IMR-90 (cell line): ENCODE data around the gene SMARCA2. TPM values are rescaled to one million over a fixed set of nuclear protein-coding genes. Genes with fewer than 3 reads are reported as not detected.

Experiments used
- ATAC-seq: fragments of 200-7000 bp; cut with Tn5 transposase; 2 replicates; pipeline ENCODE4 v1.9.1; 2020; ENCODE audit warnings: low read depth, mild to moderate bottlenecking, moderate library complexity
- BruUV-seq: library from RNA; stranded (reverse); fragments of 400-500 nt; replicated peaks from 2 replicates; lab custom pipeline; 2021; lab: Mats Ljungman, UMichigan
- CTCF ChIA-PET: fragments of 300-600 bp; formaldehyde crosslinking; extraction: SDS; loops from one replicate; lab custom pipeline; 2021; ENCODE audit warnings: antibody characterized with exemption; lab: Yijun Ruan, JAX
- POLR2A ChIA-PET: fragments of 300-600 bp; sonication (Branson Sonifier 250); formaldehyde crosslinking; loops from one replicate; lab custom pipeline; 2022; ENCODE audit warnings: antibody characterized with exemption; ENCODE audit not compliant: unreplicated experiment; lab: Charles Lee
- DNase-seq: peaks from one replicate; pipeline ENCODE4 v3.0.0; 2013
- H2AFZ ChIP-seq: replicated peaks from 2 replicates; pipeline ENCODE3; 2013; ENCODE audit warnings: low read length, mild to moderate bottlenecking; ENCODE audit not compliant: poor library complexity
- H2AK5ac ChIP-seq: 2 replicates; pipeline ENCODE4 v1.6.1; 2013; ENCODE audit warnings: low read depth, low read length, inconsistent platforms
- H2AK9ac ChIP-seq: replicated peaks from 2 replicates; pipeline ENCODE3; 2013; ENCODE audit warnings: mild to moderate bottlenecking, low read depth, low read length, moderate library complexity; ENCODE audit not compliant: poor library complexity
- H2BK120ac ChIP-seq: 2 replicates; pipeline ENCODE4 v1.6.1; 2013; ENCODE audit warnings: low read depth, low read length, inconsistent platforms
- H2BK15ac ChIP-seq: 3 replicates; pipeline ENCODE4 v1.6.1; 2013; ENCODE audit warnings: low read depth, low read length, inconsistent platforms
- H2BK20ac ChIP-seq: 2 replicates; pipeline ENCODE4 v1.6.1; 2013; ENCODE audit warnings: low read depth, mild to moderate bottlenecking, inconsistent platforms, low read length, moderate library complexity
- H2BK5ac ChIP-seq: 2 replicates; pipeline ENCODE4 v1.6.1; 2013; ENCODE audit warnings: mild to moderate bottlenecking, low read depth, low read length, inconsistent platforms; ENCODE audit not compliant: poor library complexity, severe bottlenecking
- H3K14ac ChIP-seq: replicated peaks from 2 replicates; pipeline ENCODE4 v1.6.1; 2013; ENCODE audit warnings: low read depth, low read length, inconsistent platforms
- H3K18ac ChIP-seq: 2 replicates; pipeline ENCODE4 v1.6.1; 2013; ENCODE audit warnings: low read depth, low read length, control low read depth
- H3K23ac ChIP-seq: 2 replicates; pipeline ENCODE4 v1.6.1; 2013; ENCODE audit warnings: low read depth, low read length, inconsistent platforms
- H3K27ac ChIP-seq: 2 replicates; pipeline ENCODE4 v1.5.1; 2013; ENCODE audit warnings: mild to moderate bottlenecking, control low read depth, low read length; ENCODE audit not compliant: insufficient read depth
- H3K27me3 ChIP-seq: 2 replicates; pipeline ENCODE4 v1.6.1; 2013; ENCODE audit warnings: low read length; ENCODE audit not compliant: control insufficient read depth, insufficient read depth
- H3K36me3 ChIP-seq: 2 replicates; pipeline ENCODE4 v1.6.1; 2013; ENCODE audit warnings: low read length, mixed read lengths; ENCODE audit not compliant: control insufficient read depth, insufficient read depth
- H3K4ac ChIP-seq: 2 replicates; pipeline ENCODE4 v1.6.1; 2013; ENCODE audit warnings: low read depth, low read length, inconsistent platforms
- H3K4me1 ChIP-seq: 2 replicates; pipeline ENCODE4 v1.6.1; 2013; ENCODE audit warnings: low read length, mixed read lengths; ENCODE audit not compliant: control insufficient read depth, insufficient read depth
- H3K4me2 ChIP-seq: 2 replicates; pipeline ENCODE4 v1.6.1; 2013; ENCODE audit warnings: low read depth, mild to moderate bottlenecking, control low read depth, low read length, moderate library complexity
- H3K4me3 ChIP-seq: 2 replicates; pipeline ENCODE4 v1.5.1; 2013; ENCODE audit warnings: low read depth, mild to moderate bottlenecking, control low read depth, low read length, moderate library complexity; ENCODE audit not compliant: insufficient read depth
- H3K56ac ChIP-seq: 2 replicates; pipeline ENCODE4 v1.6.1; 2013; ENCODE audit warnings: low read length, inconsistent platforms; ENCODE audit not compliant: insufficient read depth; ENCODE audit errors: extremely low read depth
- H3K79me1 ChIP-seq, 2 experiments: 2 replicates each; pipeline ENCODE4 v1.6.1; 2013; ENCODE audit warnings: low read length in 2 of 2, inconsistent platforms in 1 of 2, low read depth in 1 of 2
- H3K9ac ChIP-seq: 2 replicates; pipeline ENCODE4 v1.6.1; 2013; ENCODE audit warnings: low read depth, low read length, control low read depth
- H3K9me1 ChIP-seq: 2 replicates; pipeline ENCODE4 v1.6.1; 2013; ENCODE audit warnings: low read length, inconsistent platforms; ENCODE audit not compliant: insufficient read depth
- H3K9me3 ChIP-seq: 2 replicates; pipeline ENCODE4 v1.6.1; 2013; ENCODE audit warnings: low read length; ENCODE audit not compliant: control insufficient read depth, insufficient read depth
- H4K20me1 ChIP-seq: 2 replicates; pipeline ENCODE4 v1.6.1; 2013; ENCODE audit warnings: low read length, inconsistent platforms; ENCODE audit not compliant: insufficient read depth
- H4K5ac ChIP-seq: 2 replicates; pipeline ENCODE4 v1.6.1; 2013; ENCODE audit warnings: mild to moderate bottlenecking, low read depth, low read length, control low read depth
- H4K8ac ChIP-seq, 2 experiments: 2 replicates each; pipeline ENCODE4 v1.6.1; 2013; ENCODE audit warnings: low read depth in 2 of 2, low read length in 2 of 2, control low read depth in 1 of 2, inconsistent platforms in 1 of 2
- H4K91ac ChIP-seq: 2 replicates; pipeline ENCODE4 v1.6.1; 2013; ENCODE audit warnings: low read depth, low read length, inconsistent platforms; ENCODE audit not compliant: insufficient read depth
- ELK1 ChIP-seq: fragments of 150-350 bp; IDR thresholded peaks from 2 replicates; pipeline ENCODE4 v1.6.1; 2016; ENCODE audit warnings: low read depth, mild to moderate bottlenecking, low read length, moderate library complexity, borderline replicate concordance
- MAFK ChIP-seq: IDR thresholded peaks from 2 replicates; pipeline ENCODE4 v1.6.1; 2012; ENCODE audit warnings: low read depth, low read length, improper control_type of control experiment
- MXI1 ChIP-seq: IDR thresholded peaks from 2 replicates; pipeline ENCODE4 v1.6.1; 2012; ENCODE audit warnings: low read depth, mild to moderate bottlenecking, low read length, moderate library complexity, borderline replicate concordance
- NFE2L2 ChIP-seq: fragments of 150-350 bp; IDR thresholded peaks from 2 replicates; pipeline ENCODE4 v1.6.1; 2016; ENCODE audit warnings: low read depth, mild to moderate bottlenecking, low read length
- POLR2A ChIP-seq: IDR thresholded peaks from 2 replicates; pipeline ENCODE4 v1.6.1; 2012; ENCODE audit warnings: mild to moderate bottlenecking, low read depth, low read length
- RCOR1 ChIP-seq: IDR thresholded peaks from 2 replicates; pipeline ENCODE4 v1.6.1; 2012; ENCODE audit warnings: mild to moderate bottlenecking, low read length, improper control_type of control experiment; ENCODE audit not compliant: insufficient replicate concordance
- RFX5 ChIP-seq: IDR thresholded peaks from 2 replicates; pipeline ENCODE4 v1.8.0; 2012; ENCODE audit warnings: low read depth, mild to moderate bottlenecking, low read length, moderate library complexity
- USF2 ChIP-seq: fragments of 150-350 bp; IDR thresholded peaks from 2 replicates; pipeline ENCODE4 v1.6.1; 2017; ENCODE audit warnings: mild to moderate bottlenecking, antibody characterized with exemption, low read length, low read depth
- WGBS, 2 experiments: methylation state at CpG; one replicate each; pipeline versions ENCODE4 v1.1.5 to v1.1.7; 2013; ENCODE audit warnings: missing lambda C conversion rate in 2 of 2; ENCODE audit not compliant: insufficient read length in 1 of 2; ENCODE audit errors: extremely low coverage in 2 of 2; 5-methylcytosine and 5-hydroxymethylcytosine counted together
- dilution Hi-C: fragments of 300-500 bp; cut with HindIII; formaldehyde crosslinking; loops from one replicate; pipeline ENCODE4 v1.14.3; 2018; ENCODE audit warnings: low sequenced_read_pairs; ENCODE audit not compliant: unreplicated experiment
- in situ Hi-C: fragments of 300-500 bp; cut with MboI; formaldehyde crosslinking; loops from 3 replicates; pipeline ENCODE4 v1.14.3; 2019; ENCODE audit warnings: low sequenced_read_pairs, inconsistent platforms, mixed read lengths
- intact Hi-C: fragments of 100-400 bp; cut with micrococcal nuclease; formaldehyde crosslinking; loops from 2 replicates; pipeline ENCODE4 v1.10.0; 2022
- polyA plus RNA-seq, 3 experiments: library from polyadenylated mRNA; depleted of rRNA; stranded (reverse); fragments of >200 nt; gene quantifications; 2 replicates each; pipeline ENCODE4 v1.2.3, GENCODE V29; 2012; ENCODE audit warnings: low replicate concordance in 1 of 3
- total RNA-seq: library from RNA; depleted of rRNA; stranded (reverse); fragments of >200 nt; gene quantifications from 2 replicates; pipeline ENCODE4 v1.2.3, GENCODE V29; 2012

SMARCA2 gene
- total and polyA plus RNA-seq, 2 of the 4 experiments (the other 2 are of a cell fraction), result 25.3 to 26.7 TPM

DNA sequence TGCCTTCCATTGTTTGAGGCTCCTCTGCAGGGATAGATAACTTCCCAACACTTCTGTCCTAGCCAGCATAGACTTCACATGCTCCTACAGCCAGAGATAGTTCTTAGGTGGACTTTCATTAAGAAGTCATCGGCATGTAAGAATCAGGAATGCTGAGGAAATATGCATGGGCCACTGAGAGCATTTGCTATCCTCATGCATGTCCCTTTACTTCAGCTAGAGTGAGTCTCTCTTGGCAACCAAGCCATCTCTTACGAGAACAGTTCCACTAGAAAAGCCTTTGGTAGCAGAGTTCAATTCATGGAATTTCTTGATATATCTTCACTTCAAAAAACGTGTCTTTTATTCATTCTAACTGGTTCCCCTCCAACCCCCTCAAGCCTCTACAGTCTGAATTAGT is 202.4 kb downstream of the SMARCA2 start:
- intact Hi-C loops, result no loop called here
- in situ Hi-C loops, result no loop called here
- CTCF ChIA-PET, result no interaction called here

More for the DNA sequence above, 202.4 kb downstream of the SMARCA2 start:
- Histone ChIP-seq H3K36me3 (no peaks in the 10 kb centered on the region), H3K23ac (no peak overlapping the region), H4K5ac (no peak overlapping the region), H4K8ac (no peak overlapping the region), H4K91ac (no peak overlapping the region), H2BK15ac (no peak overlapping the region), H2AK5ac (no peak overlapping the region), H2AFZ (no peak overlapping the region), H2BK120ac (no peak overlapping the region), H3K9me3 (no peaks in the 10 kb centered on the region), H3K18ac (no peak overlapping the region), H3K27ac (no peak overlapping the region), H2BK5ac (no peak overlapping the region), H2AK9ac (no peak overlapping the region), H3K9me1 (no peaks in the 10 kb centered on the region), H2BK20ac (no peak overlapping the region), H3K4me2 (no peak overlapping the region), H3K4me1 (no peaks in the 10 kb centered on the region), H3K27me3 (no peaks in the 10 kb centered on the region), H3K79me1 (no peaks in the 10 kb centered on the region), H4K20me1 (no peaks in the 10 kb centered on the region), H3K14ac (no peak overlapping the region), H3K56ac (no peak overlapping the region), H3K4ac (no peak overlapping the region), H3K4me3 (no peak overlapping the region), H3K9ac (no peak overlapping the region)
- dilution Hi-C loops, result no loop called here
- DNase-seq (no peak), ATAC-seq (no peak)
- POLR2A ChIA-PET, result no interaction called here
- TF ChIP-seq RFX5, result no peak
- TF ChIP-seq MAFK, result no peak
- TF ChIP-seq MXI1, result no peak
- TF ChIP-seq USF2, result no peak
- TF ChIP-seq POLR2A, result no peak
- no peak for TF ChIP-seq ELK1
- no peak for TF ChIP-seq NFE2L2
- TF ChIP-seq RCOR1, result no peak
- BruUV-seq, result no TSS peak
- WGBS, 2 experiments, result no CpG with 5 or more reads among the region's 3 CpGs
